Panc1 (cell line): Measurements from ENCODE around the gene CACNA2D3. TPM values are rescaled to one million over a fixed set of nuclear protein-coding genes. Genes with fewer than 3 reads are reported as not detected.

Experiments used
- ATAC-seq: fragments of 200-7000 bp; cut with Tn5 transposase; 2 replicates; pipeline ENCODE4 v1.9.1; 2020; ENCODE audit warnings: mild to moderate bottlenecking, moderate library complexity
- BruUV-seq: library from RNA; stranded (reverse); fragments of 400-500 nt; replicated peaks from 2 replicates; lab custom pipeline; 2021; lab: Mats Ljungman, UMichigan
- CTCF ChIA-PET: fragments of 300-600 bp; sonication (Branson Sonifier 250); formaldehyde crosslinking; loops from one replicate; lab custom pipeline; 2022; ENCODE audit warnings: antibody characterized with exemption; lab: Charles Lee
- POLR2A ChIA-PET: fragments of 300-600 bp; sonication (Branson Sonifier 250); formaldehyde crosslinking; loops from one replicate; lab custom pipeline; 2022; ENCODE audit warnings: antibody characterized with exemption; lab: Charles Lee
- DNase-seq: peaks from one replicate; pipeline ENCODE4 v3.0.0-alpha.2; 2010; ENCODE audit warnings: low read depth, low spot score
- H3K27ac ChIP-seq: 2 replicates; pipeline ENCODE4 v1.5.1; 2011; ENCODE audit warnings: mild to moderate bottlenecking, low read length, inconsistent platforms
- H3K27me3 ChIP-seq: fragments of 200-500 bp; sonication (Bioruptor generic); 2 replicates; pipeline ENCODE4 v1.6.0; 2014; ENCODE audit warnings: low read length, inconsistent platforms; ENCODE audit not compliant: control insufficient read depth, insufficient read depth
- H3K36me3 ChIP-seq: fragments of 200-500 bp; sonication (Bioruptor generic); 2 replicates; pipeline ENCODE4 v1.5.1; 2014; ENCODE audit warnings: inconsistent platforms, mild to moderate bottlenecking, low read length, moderate library complexity; ENCODE audit not compliant: control insufficient read depth, insufficient read depth
- H3K4me1 ChIP-seq: 2 replicates; pipeline ENCODE4 v1.5.1; 2011; ENCODE audit warnings: inconsistent platforms, mild to moderate bottlenecking, low read length, moderate library complexity; ENCODE audit not compliant: control insufficient read depth, insufficient read depth
- H3K4me3 ChIP-seq, 2 experiments: 2 replicates each; pipeline ENCODE4 v1.5.1; 2011 to 2012; ENCODE audit warnings: low read depth in 2 of 2, low read length in 2 of 2, mild to moderate bottlenecking in 2 of 2, inconsistent platforms in 1 of 2, moderate library complexity in 1 of 2
- H3K9me3 ChIP-seq: fragments of 200-500 bp; sonication (Bioruptor generic); 2 replicates; pipeline ENCODE4 v1.5.1; 2014; ENCODE audit warnings: low read depth, mild to moderate bottlenecking, inconsistent platforms, low read length, moderate library complexity; ENCODE audit not compliant: control insufficient read depth, insufficient read depth
- CTCF ChIP-seq: fragments of 450-650 bp; IDR thresholded peaks from 2 replicates; pipeline ENCODE4 v1.5.1; 2017; ENCODE audit warnings: mild to moderate bottlenecking
- POLR2AphosphoS5 ChIP-seq: IDR thresholded peaks from 2 replicates; pipeline ENCODE4 v1.6.1; 2012; ENCODE audit warnings: mild to moderate bottlenecking, low read depth, low read length, moderate library complexity
- SIN3A ChIP-seq: IDR thresholded peaks from 2 replicates; pipeline ENCODE4 v1.6.1; 2012; ENCODE audit warnings: low read depth, mild to moderate bottlenecking, low read length, moderate library complexity, borderline replicate concordance; ENCODE audit not compliant: insufficient read depth
- TCF7L2 ChIP-seq: IDR thresholded peaks from 2 replicates; pipeline ENCODE4 v1.6.1; 2011; ENCODE audit warnings: mild to moderate bottlenecking, low read depth, low read length, inconsistent platforms
- in situ Hi-C: cut with HindIII; loops from 2 replicates; pipeline ENCODE4 v1.10.0; 2016; ENCODE audit warnings: low sequenced_read_pairs, low pct_unique_long_range_greater_than_20kb
- intact Hi-C: fragments of 100-400 bp; cut with micrococcal nuclease; formaldehyde crosslinking; loops from one replicate; pipeline ENCODE4 v1.10.0; 2022; ENCODE audit not compliant: unreplicated experiment
- total RNA-seq: library from RNA; stranded (reverse); gene quantifications from one replicate; pipeline ENCODE4 v1.2.1, GENCODE V29; 2021; ENCODE audit not compliant: unreplicated experiment
- TF ChIP-seq, protein P1 (sequence below), 2 experiments: IDR thresholded peaks; 2 replicates each; pipeline ENCODE4 v1.6.1; 2011 to 2012; ENCODE audit warnings: low read depth in 2 of 2, control low read depth in 1 of 2, low read length in 1 of 2, mild to moderate bottlenecking in 1 of 2, moderate library complexity in 1 of 2; ENCODE audit not compliant: insufficient read depth in 1 of 2

Gene CACNA2D3
- total RNA-seq, 1 experiment from 2014 or later = 0.41 TPM

DNA sequence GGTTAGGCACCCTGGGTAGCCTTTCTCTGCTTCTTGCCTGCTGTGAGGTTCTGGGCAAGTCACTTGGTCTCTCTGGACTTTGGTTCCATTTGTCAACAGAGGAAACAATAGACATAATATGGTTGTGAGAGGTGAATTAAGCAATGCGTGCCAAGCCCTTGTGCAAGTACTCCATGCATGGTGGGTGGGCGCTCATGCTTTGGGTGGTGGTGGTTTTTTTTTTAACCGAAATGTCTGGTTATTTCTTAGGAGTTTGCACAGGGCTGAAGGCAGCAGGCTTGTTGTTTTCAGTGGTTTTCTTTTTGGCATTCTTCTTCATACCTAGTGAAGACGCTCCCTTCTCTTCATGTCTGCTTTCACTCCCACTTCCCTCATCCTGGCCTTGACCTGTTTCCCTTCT is 889.7 kb downstream of the CACNA2D3 start:
- CTCF ChIA-PET = no interaction called here
- H3K27me3 ChIP-seq = no peaks in the 10 kb centered on the region
- BruUV-seq = no TSS peak
- POLR2A ChIA-PET = no interaction called here
- no peaks in the 10 kb centered on the region for H3K36me3 ChIP-seq
- H3K4me1 ChIP-seq = no peaks in the 10 kb centered on the region
- DNase-seq (no peak), ATAC-seq (no peak)
- H3K27ac ChIP-seq = no peak overlapping the region
- H3K4me3 ChIP-seq = no peak overlapping the region
- H3K9me3 ChIP-seq = no peaks in the 10 kb centered on the region
- TF ChIP-seq CTCF = no peak
- TF ChIP-seq POLR2AphosphoS5 = no peak
- TF ChIP-seq TCF7L2 = no peak
- no peak for TF ChIP-seq SIN3A
- in situ Hi-C loops (no loop called here), intact Hi-C loops (loop anchor here (10.0 kb wide), 1 partner anchor 157 kb away; no protein-coding TSS in a partner anchor)

GRCh38 chr3:55013145-55013925 is 891.0 kb downstream of the CACNA2D3 start:
- ATAC-seq (no peak), DNase-seq (no peak)
- intact Hi-C loops (loop anchor here (10.0 kb wide), 1 partner anchor 159 kb away; no protein-coding TSS in a partner anchor), in situ Hi-C loops (no loop called here)
- no peaks in the 10 kb centered on the region for H3K27me3 ChIP-seq
- TF ChIP-seq POLR2AphosphoS5 (no peak), SIN3A (no peak), TCF7L2 (no peak), CTCF (peak; percentile 11; the same call in 1 of the 2 replicates)
- TF ChIP-seq, protein P1, sequence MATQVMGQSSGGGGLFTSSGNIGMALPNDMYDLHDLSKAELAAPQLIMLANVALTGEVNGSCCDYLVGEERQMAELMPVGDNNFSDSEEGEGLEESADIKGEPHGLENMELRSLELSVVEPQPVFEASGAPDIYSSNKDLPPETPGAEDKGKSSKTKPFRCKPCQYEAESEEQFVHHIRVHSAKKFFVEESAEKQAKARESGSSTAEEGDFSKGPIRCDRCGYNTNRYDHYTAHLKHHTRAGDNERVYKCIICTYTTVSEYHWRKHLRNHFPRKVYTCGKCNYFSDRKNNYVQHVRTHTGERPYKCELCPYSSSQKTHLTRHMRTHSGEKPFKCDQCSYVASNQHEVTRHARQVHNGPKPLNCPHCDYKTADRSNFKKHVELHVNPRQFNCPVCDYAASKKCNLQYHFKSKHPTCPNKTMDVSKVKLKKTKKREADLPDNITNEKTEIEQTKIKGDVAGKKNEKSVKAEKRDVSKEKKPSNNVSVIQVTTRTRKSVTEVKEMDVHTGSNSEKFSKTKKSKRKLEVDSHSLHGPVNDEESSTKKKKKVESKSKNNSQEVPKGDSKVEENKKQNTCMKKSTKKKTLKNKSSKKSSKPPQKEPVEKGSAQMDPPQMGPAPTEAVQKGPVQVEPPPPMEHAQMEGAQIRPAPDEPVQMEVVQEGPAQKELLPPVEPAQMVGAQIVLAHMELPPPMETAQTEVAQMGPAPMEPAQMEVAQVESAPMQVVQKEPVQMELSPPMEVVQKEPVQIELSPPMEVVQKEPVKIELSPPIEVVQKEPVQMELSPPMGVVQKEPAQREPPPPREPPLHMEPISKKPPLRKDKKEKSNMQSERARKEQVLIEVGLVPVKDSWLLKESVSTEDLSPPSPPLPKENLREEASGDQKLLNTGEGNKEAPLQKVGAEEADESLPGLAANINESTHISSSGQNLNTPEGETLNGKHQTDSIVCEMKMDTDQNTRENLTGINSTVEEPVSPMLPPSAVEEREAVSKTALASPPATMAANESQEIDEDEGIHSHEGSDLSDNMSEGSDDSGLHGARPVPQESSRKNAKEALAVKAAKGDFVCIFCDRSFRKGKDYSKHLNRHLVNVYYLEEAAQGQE (IDR thresholded peaks at IDR 0.05; ENCODE audit: insufficient read depth in 1 of 2, low read depth in 2 of 2, low read length in 1 of 2) = no peak
- H3K4me3 ChIP-seq = no peak overlapping the region
- no peak overlapping the region for H3K27ac ChIP-seq
- no TSS peak for BruUV-seq
- ChIA-PET CTCF (no interaction called here), POLR2A (no interaction called here)
- H3K4me1 ChIP-seq = no peaks in the 10 kb centered on the region
- no peaks in the 10 kb centered on the region for H3K36me3 ChIP-seq
- H3K9me3 ChIP-seq = no peaks in the 10 kb centered on the region
